GM12878 (cell line): Measurements from ENCODE around the gene WDR86. TPM values are rescaled to one million over a fixed set of nuclear protein-coding genes. Genes with fewer than 3 reads are reported as not detected.

Experiments
- ATAC-seq: fragments of 200-7000 bp; cut with Tn5 transposase; 3 replicates; pipeline ENCODE4 v1.9.1; 2020; ENCODE audit warnings: mild to moderate bottlenecking, moderate library complexity
- BruUV-seq: library from RNA; stranded (reverse); fragments of 400-500 nt; replicated peaks from 2 replicates; lab custom pipeline; 2021; lab: Mats Ljungman, UMichigan
- CTCF ChIA-PET: fragments of 300-600 bp; sonication (Branson Sonifier 250); formaldehyde crosslinking; extraction: SDS; loops from one replicate; lab custom pipeline; 2021; ENCODE audit warnings: inconsistent platforms; lab: Yijun Ruan, JAX
- POLR2A ChIA-PET: fragments of 350-600 bp; formaldehyde crosslinking; extraction: SDS; loops from one replicate; lab custom pipeline; 2021; ENCODE audit warnings: inconsistent platforms; lab: Charles Lee
- RAD21 ChIA-PET: fragments of 300-600 bp; sonication (Branson Sonifier 250); formaldehyde crosslinking; loops from one replicate; lab custom pipeline; 2023; ENCODE audit warnings: antibody characterized with exemption; ENCODE audit not compliant: unreplicated experiment; lab: Charles Lee
- SMC1A ChIA-PET: fragments of 300-600 bp; sonication (Branson Sonifier 250); formaldehyde crosslinking; loops from one replicate; lab custom pipeline; 2023; ENCODE audit not compliant: unreplicated experiment, uncharacterized antibody; lab: Charles Lee
- DNase-seq: peaks from one replicate; pipeline ENCODE4 v3.0.0-alpha.2; 2011; ENCODE audit warnings: low read depth, low spot score
- FAIRE-seq: peaks from 3 replicates; lab custom pipeline; 2011; peaks lifted over from hg19 to GRCh38; lab: Jason Lieb, UNC
- H2AFZ ChIP-seq: 2 replicates; pipeline ENCODE4 v1.6.0; 2011; ENCODE audit warnings: low read depth, low read length, control low read depth; ENCODE audit not compliant: control insufficient read depth
- H3K27ac ChIP-seq: 2 replicates; pipeline ENCODE4 v1.5.1; 2011; ENCODE audit warnings: control low read depth; ENCODE audit not compliant: control insufficient read depth, insufficient read depth
- H3K27me3 ChIP-seq, 2 experiments: replicated peaks in 1 of 2; 2 replicates each; pipeline versions ENCODE4 v1.6.0 to v1.6.1; 2011; ENCODE audit warnings: low read length in 1 of 2; ENCODE audit not compliant: control insufficient read depth in 2 of 2, insufficient read depth in 2 of 2
- H3K36me3 ChIP-seq, 2 experiments: 2 replicates each; pipeline ENCODE4 v1.5.1; 2011; ENCODE audit warnings: low read length in 1 of 2; ENCODE audit not compliant: control insufficient read depth in 2 of 2, insufficient read depth in 2 of 2
- H3K4me1 ChIP-seq: 2 replicates; pipeline ENCODE4 v1.6.1; 2011; ENCODE audit warnings: mild to moderate bottlenecking, low read length, moderate library complexity, mixed read lengths; ENCODE audit not compliant: control insufficient read depth, insufficient read depth
- H3K4me2 ChIP-seq: 2 replicates; pipeline ENCODE4 v1.6.0; 2011; ENCODE audit warnings: control low read depth; ENCODE audit not compliant: control insufficient read depth, insufficient read depth
- H3K4me3 ChIP-seq: fragments of 200-600 bp; sonication (generic); 2 replicates; pipeline ENCODE4 v1.5.1; 2016
- H3K79me2 ChIP-seq: 2 replicates; pipeline ENCODE4 v1.6.0; 2011; ENCODE audit warnings: low read length; ENCODE audit not compliant: control insufficient read depth, insufficient read depth
- H3K9ac ChIP-seq: 2 replicates; pipeline ENCODE4 v1.8.0; 2011; ENCODE audit warnings: low read length, control low read depth, mixed read lengths; ENCODE audit not compliant: control insufficient read depth, insufficient read depth
- H3K9me3 ChIP-seq: replicated peaks from 3 replicates; pipeline ENCODE4 v1.5.1; 2011; ENCODE audit warnings: mild to moderate bottlenecking, low read length; ENCODE audit not compliant: control insufficient read depth, insufficient read depth
- H4K20me1 ChIP-seq: 2 replicates; pipeline ENCODE4 v1.6.0; 2011; ENCODE audit not compliant: control insufficient read depth, insufficient read depth
- CBFB ChIP-seq: IDR thresholded peaks from 2 replicates; pipeline ENCODE4 v1.6.1; 2016; ENCODE audit warnings: antibody characterized with exemption, low read depth
- CBX3 ChIP-seq: fragments of 200-600 bp; sonication (generic); IDR thresholded peaks from 2 replicates; pipeline ENCODE4 v1.6.1; 2016; ENCODE audit warnings: low read depth, borderline replicate concordance
- EED ChIP-seq: sonication (generic); IDR thresholded peaks from 2 replicates; pipeline ENCODE4 v1.6.1; 2016; ENCODE audit warnings: antibody characterized with exemption, low read depth
- FOS ChIP-seq: IDR thresholded peaks from 3 replicates; pipeline ENCODE4 v1.6.1; 2011; ENCODE audit warnings: borderline replicate concordance; ENCODE audit not compliant: insufficient read length; ENCODE audit errors: extremely low read depth
- GABPA ChIP-seq: IDR thresholded peaks from 2 replicates; pipeline ENCODE4 v1.6.1; 2014; ENCODE audit warnings: antibody characterized with exemption, low read depth, mild to moderate bottlenecking, inconsistent platforms
- GATAD2B ChIP-seq: fragments of 450-650 bp; conservative IDR thresholded peaks from 2 replicates; pipeline ENCODE4 v1.6.1; 2017; ENCODE audit warnings: low read depth, mild to moderate bottlenecking, moderate library complexity
- IRF4 ChIP-seq: IDR thresholded peaks from 2 replicates; pipeline ENCODE4 v1.6.1; 2011; ENCODE audit warnings: low read depth, low read length
- RAD21 ChIP-seq: IDR thresholded peaks from 2 replicates; pipeline ENCODE4 v1.6.1; 2011; ENCODE audit warnings: mild to moderate bottlenecking, low read depth, low read length, moderate library complexity; ENCODE audit not compliant: insufficient read depth
- RBBP5 ChIP-seq: fragments of 200-600 bp; sonication (generic); conservative IDR thresholded peaks from 2 replicates; pipeline ENCODE4 v1.6.1; 2016
- RELA ChIP-seq: fragments of 450-650 bp; IDR thresholded peaks from 2 replicates; pipeline ENCODE4 v1.8.0; 2014; ENCODE audit warnings: borderline replicate concordance; ENCODE audit not compliant: partially characterized antibody
- SMARCA5 ChIP-seq: fragments of 450-650 bp; IDR thresholded peaks from 2 replicates; pipeline ENCODE4 v1.6.1; 2017; ENCODE audit warnings: mild to moderate bottlenecking
- SP1 ChIP-seq: IDR thresholded peaks from one replicate; pipeline ENCODE4 v1.6.1; 2011; ENCODE audit warnings: low read depth, low read length
- SRF ChIP-seq, 2 experiments: IDR thresholded peaks; 2 replicates each; pipeline ENCODE4 v1.6.1; 2011; ENCODE audit warnings: low read depth in 2 of 2, low read length in 2 of 2, mild to moderate bottlenecking in 1 of 2, moderate library complexity in 1 of 2
- SUPT20H ChIP-seq: IDR thresholded peaks from 2 replicates; pipeline ENCODE4 v1.6.1; 2011; ENCODE audit warnings: low read depth, mild to moderate bottlenecking, low read length, moderate library complexity, borderline replicate concordance; ENCODE audit not compliant: control insufficient read depth
- TAF1 ChIP-seq: IDR thresholded peaks from 2 replicates; pipeline ENCODE4 v1.6.1; 2011; ENCODE audit warnings: mild to moderate bottlenecking, low read depth, low read length, borderline replicate concordance
- USF2 ChIP-seq: IDR thresholded peaks from 2 replicates; pipeline ENCODE4 v1.6.1; 2011; ENCODE audit warnings: low read depth, low read length, improper control_type of control experiment, borderline replicate concordance
- ZBED1 ChIP-seq: IDR thresholded peaks from 2 replicates; pipeline ENCODE4 v1.6.1; 2016; ENCODE audit warnings: borderline replicate concordance
- ZNF274 ChIP-seq: IDR thresholded peaks from one replicate; pipeline ENCODE4 v1.8.0; 2011; ENCODE audit not compliant: insufficient read length, insufficient read depth
- ZNF622 ChIP-seq: fragments of 450-650 bp; IDR thresholded peaks from 2 replicates; pipeline ENCODE4 v1.6.1; 2017; ENCODE audit warnings: mild to moderate bottlenecking, inconsistent platforms
- WGBS: methylation state at CpG from one replicate; pipeline ENCODE4 v1.1.6; 2016; ENCODE audit warnings: low lambda C conversion rate; ENCODE audit not compliant: insufficient replicate concordance, insufficient coverage; ENCODE audit errors: missing lambda C conversion rate; 5-methylcytosine and 5-hydroxymethylcytosine counted together
- in situ Hi-C: fragments of 300-500 bp; cut with MboI; formaldehyde crosslinking; loops from 9 replicates; pipeline ENCODE4 v1.14.3; 2018; ENCODE audit warnings: mixed read lengths
- intact Hi-C: fragments of 100-400 bp; cut with micrococcal nuclease; formaldehyde crosslinking; loops from one replicate; pipeline ENCODE4 v1.14.2; 2022; ENCODE audit not compliant: unreplicated experiment
- polyA plus RNA-seq, 11 experiments: library from polyadenylated mRNA; depleted of rRNA in 4 of 11; unstranded in 6 of 11; stranded (reverse) in 5 of 11; fragments of >200 nt; fragmentation: Nextera tagmentation in 4 of 11; fragmentation: Illumina TruSeq in 1 of 11; extraction: Ambion mirVana in 4 of 11; extraction: Trizol in 1 of 11; gene quantifications; 1 replicate in 1 of 11; 2 replicates in 10 of 11; pipeline versions ENCODE4 v1.2.1 to v1.2.3, GENCODE V29; 2011 to 2016; ENCODE audit warnings: inconsistent platforms in 2 of 11, missing spikeins in 2 of 11, low read depth in 1 of 11
- total RNA-seq, 4 experiments: library from RNA; depleted of rRNA in 3 of 4; stranded (reverse); fragments of >200 nt in 3 of 4; fragmentation: Illumina TruSeq in 1 of 4; extraction: Trizol in 1 of 4; gene quantifications; 2 replicates each; pipeline versions ENCODE4 v1.2.1 to v1.2.3, GENCODE V29; 2013 to 2021

WDR86 gene
- total and polyA plus RNA-seq, 10 of the 15 experiments (the other 5 are each of a cell fraction or from before 2014, with no cell fraction given), result 0.05 to 0.19 (median 0.15) TPM; not detected in 7

- Histone ChIP-seq H3K4me3 (0 out of 2 replicates have a peak overlapping the region, but pooled peaks have one; percentile 7), H2AFZ (no peak overlapping the region), H3K79me2 (peaks cover 13% of the 10 kb centered on the region), H3K27ac (peak overlapping the region; percentile 81; the same call in 1 of the 2 replicates), H3K36me3 (no peaks in the 10 kb centered on the region), H3K9me3 (peaks cover 5% of the 10 kb centered on the region; the same call in 1 of the 3 replicates), H3K4me1 (peaks cover 24% of the 10 kb centered on the region), H4K20me1 (no peaks in the 10 kb centered on the region), H3K4me2 (no peak overlapping the region), H3K9ac (no peak overlapping the region), H3K27me3 (no peaks in the 10 kb centered on the region)
- no TSS peak for BruUV-seq
- 97% methylated on average over 3 of the region's 3 CpGs for WGBS
- ChIA-PET SMC1A (interaction anchor here (1.3 to 6.3 kb wide), 3 partner anchors 13 to 23 kb away, joined by 3 to 58 read pairs (median 27); no protein-coding TSS in a partner anchor), RAD21 (interaction anchor here (1.1 kb wide), 1 partner anchor 21 kb away, joined by 3 read pairs; no protein-coding TSS in a partner anchor), POLR2A (interaction anchor here (0.6 kb wide), 1 partner anchor 9 kb away, joined by 3 read pairs; no protein-coding TSS in a partner anchor), CTCF (interaction anchor here (0.6 to 7.5 kb wide), 3 partner anchors 13 to 35 kb away, joined by 3 to 73 read pairs (median 69); no protein-coding TSS in a partner anchor)
- FAIRE-seq, result no peak
- no peak for ATAC-seq
- intact Hi-C loops (no loop called here), in situ Hi-C loops (no loop called here)
- DNase-seq, result no peak
- TF ChIP-seq ZNF274, result no peak
- TF ChIP-seq SP1, result no peak
- no peak for TF ChIP-seq SRF (IDR thresholded peaks at IDR 0.05; ENCODE audit: low read depth in 2 of 2, low read length in 2 of 2)
- no peak for TF ChIP-seq RAD21
- no peak for TF ChIP-seq RELA
- TF ChIP-seq ZNF622, result no peak
- no peak for TF ChIP-seq SMARCA5
Observed at GRCh38 chr7:151338809-151339208, 71.0 kb downstream of the WDR86 start.

- H3K9ac ChIP-seq, result no peak overlapping the region
- TF ChIP-seq GATAD2B (no peak), GABPA (no peak), IRF4 (no peak), CBX3 (no peak), RBBP5 (no peak), USF2 (no peak), FOS (no peak), ZBED1 (no peak), SUPT20H (no peak), TAF1 (no peak), EED (no peak), CBFB (no peak)
- no peaks in the 10 kb centered on the region for H3K27me3 ChIP-seq
- no peak for DNase-seq
- BruUV-seq, result no TSS peak
- H3K4me2 ChIP-seq, result no peak overlapping the region
- in situ Hi-C loops (no loop called here), intact Hi-C loops (no loop called here)
- CTCF ChIA-PET, result interaction anchor here (1.5 kb wide), 1 partner anchor 21 kb away, joined by 4 read pairs; no protein-coding TSS in a partner anchor
- H3K9me3 ChIP-seq, result peaks cover 5% of the 10 kb centered on the region; the same call in 1 of the 3 replicates
- no peak for FAIRE-seq
- no peaks in the 10 kb centered on the region; the same call in 1 of the 2 replicates for H3K79me2 ChIP-seq
- H2AFZ ChIP-seq, result no peak overlapping the region
- no peak overlapping the region for H3K4me3 ChIP-seq
- H4K20me1 ChIP-seq, result no peaks in the 10 kb centered on the region
- RAD21 ChIA-PET, result no interaction called here
- SMC1A ChIA-PET, result no interaction called here
- H3K4me1 ChIP-seq, result peaks cover 21% of the 10 kb centered on the region
- peak overlapping the region; percentile 24; the same call in 1 of the 2 replicates for H3K27ac ChIP-seq
- H3K36me3 ChIP-seq, result no peaks in the 10 kb centered on the region
- no peak for ATAC-seq
- 88% methylated on average over 2 of the region's 2 CpGs for WGBS
- POLR2A ChIA-PET, result no interaction called here
Observed at GRCh38 chr7:151337346-151337745, 72.5 kb downstream of the WDR86 start.
